Measurements from ENCODE around the gene NEK1.

GRCh38 chr4:169582706-169583105, 29.7 kb downstream of the NEK1 start:
- TF ChIP-seq POLR2A (IDR thresholded peaks at IDR 0.05; ENCODE audit: low read depth, low read length) (no peak), CEBPB (IDR thresholded peaks at IDR 0.05; ENCODE audit: low read depth, low read length) (no peak)
- TF ChIP-seq, protein P1, sequence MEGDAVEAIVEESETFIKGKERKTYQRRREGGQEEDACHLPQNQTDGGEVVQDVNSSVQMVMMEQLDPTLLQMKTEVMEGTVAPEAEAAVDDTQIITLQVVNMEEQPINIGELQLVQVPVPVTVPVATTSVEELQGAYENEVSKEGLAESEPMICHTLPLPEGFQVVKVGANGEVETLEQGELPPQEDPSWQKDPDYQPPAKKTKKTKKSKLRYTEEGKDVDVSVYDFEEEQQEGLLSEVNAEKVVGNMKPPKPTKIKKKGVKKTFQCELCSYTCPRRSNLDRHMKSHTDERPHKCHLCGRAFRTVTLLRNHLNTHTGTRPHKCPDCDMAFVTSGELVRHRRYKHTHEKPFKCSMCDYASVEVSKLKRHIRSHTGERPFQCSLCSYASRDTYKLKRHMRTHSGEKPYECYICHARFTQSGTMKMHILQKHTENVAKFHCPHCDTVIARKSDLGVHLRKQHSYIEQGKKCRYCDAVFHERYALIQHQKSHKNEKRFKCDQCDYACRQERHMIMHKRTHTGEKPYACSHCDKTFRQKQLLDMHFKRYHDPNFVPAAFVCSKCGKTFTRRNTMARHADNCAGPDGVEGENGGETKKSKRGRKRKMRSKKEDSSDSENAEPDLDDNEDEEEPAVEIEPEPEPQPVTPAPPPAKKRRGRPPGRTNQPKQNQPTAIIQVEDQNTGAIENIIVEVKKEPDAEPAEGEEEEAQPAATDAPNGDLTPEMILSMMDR (conservative IDR thresholded peaks at IDR 0.05; ENCODE audit: low read depth, low read length): no peak

Measured in IMR-90 (cell line).